Measurements from ENCODE around the gene FAM163B. TPM values are rescaled to one million over a fixed set of nuclear protein-coding genes. Genes with fewer than 3 reads are reported as not detected.

Gene FAM163B
- total and polyA plus RNA-seq, 5 donors from 2014 or later: not detected

DNA sequence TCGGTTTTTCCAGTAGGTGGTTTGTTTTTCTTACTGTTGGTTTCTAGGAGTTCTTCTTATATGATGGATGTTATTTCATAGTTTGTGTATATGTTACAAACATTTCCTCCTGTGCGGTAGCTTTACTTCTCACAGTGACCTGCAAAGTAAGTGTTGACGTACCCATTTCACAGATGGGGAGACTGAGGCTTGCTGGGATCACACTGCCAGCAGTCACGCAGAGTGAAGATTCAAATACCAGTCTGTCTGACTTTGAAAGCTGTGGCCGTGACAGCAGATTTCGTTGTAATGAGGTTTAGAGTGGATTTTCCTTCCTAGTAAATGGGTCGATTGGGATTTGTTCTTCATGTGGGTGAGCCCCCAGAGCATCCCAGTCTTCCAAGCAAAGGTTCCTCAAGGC lies 40.0 kb upstream of the FAM163B start:
- Histone ChIP-seq H3K9me3 (ENCODE audit: control insufficient read depth in 2 of 2, low read length in 2 of 2) (no peaks in the 10 kb centered on the region), H3K36me3 (ENCODE audit: control insufficient read depth, insufficient read depth, low read length) (no peaks in the 10 kb centered on the region), H3K27ac (ENCODE audit: insufficient read depth, low read length, poor library complexity, severe bottlenecking) (no peak overlapping the region), H3K4me1 (ENCODE audit: control insufficient read depth, insufficient read depth, low read length, poor library complexity, severe bottlenecking) (no peaks in the 10 kb centered on the region), H3K27me3 (ENCODE audit: control insufficient read depth, insufficient read depth, low read length) (no peaks in the 10 kb centered on the region), H3K4me3 (ENCODE audit: low read depth, low read length) (no peak overlapping the region)
- Mint-ChIP-seq H3K4me3 (no peak overlapping the region), H3K9me3 (peaks cover 0 to 5% (median 0%) of the 10 kb centered on the region in 7 donors), H3K27me3 (peaks cover 24% of the 10 kb centered on the region), H3K27ac (no peak overlapping the region), H3K4me1 (peaks cover 0 to 4% (median 2%) of the 10 kb centered on the region in 4 donors), H3K36me3 (no peaks in the 10 kb centered on the region)
- ATAC-seq (ENCODE audit: low read depth in 2 of 2): no peak
- no peak for DNase-seq

DNA sequence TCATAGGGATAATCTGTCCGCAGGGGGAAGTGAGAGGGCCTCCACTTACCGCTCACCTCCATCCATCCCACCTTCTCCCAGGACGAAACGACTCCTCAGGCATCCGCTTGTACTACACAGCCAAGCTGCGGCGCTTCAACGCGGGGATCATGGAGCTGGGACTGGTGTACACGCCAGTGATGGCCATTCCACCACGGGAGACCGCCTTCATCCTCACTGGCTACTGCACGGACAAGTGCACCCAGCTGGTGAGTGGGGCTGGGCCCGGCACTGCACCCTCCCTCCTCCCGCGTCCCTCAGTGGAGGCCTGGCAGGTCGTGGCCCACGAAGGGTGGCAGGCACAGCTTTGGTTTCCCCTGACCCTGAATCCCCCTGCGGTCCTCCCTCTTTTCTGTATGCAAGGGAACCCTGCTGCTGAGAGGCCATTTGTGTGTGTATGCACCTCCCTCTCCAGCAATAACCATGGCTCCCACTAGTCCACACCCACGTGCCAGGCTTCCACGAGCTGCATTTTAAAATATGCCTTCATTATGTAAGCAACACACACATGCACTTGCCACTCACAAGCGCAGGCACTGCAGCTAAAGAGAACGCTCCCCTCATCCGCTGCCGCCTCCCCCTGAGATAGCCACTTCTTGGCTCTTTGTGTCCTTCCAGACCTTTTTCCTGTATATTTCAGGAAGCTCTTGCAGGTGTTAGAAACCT lies 38.7 kb upstream of the FAM163B start:
- no peaks in the 10 kb centered on the region for H3K36me3 Mint-ChIP-seq
- H3K27ac ChIP-seq (ENCODE audit: insufficient read depth, low read length, poor library complexity, severe bottlenecking): no peak overlapping the region
- H3K9me3 Mint-ChIP-seq: peaks cover 0 to 5% (median 0%) of the 10 kb centered on the region in 7 donors
- no peak overlapping the region for H3K4me3 Mint-ChIP-seq
- ATAC-seq (ENCODE audit: low read depth in 2 of 2): no peak
- no peaks in the 10 kb centered on the region for H3K9me3 ChIP-seq (ENCODE audit: control insufficient read depth in 2 of 2, low read length in 2 of 2)
- H3K4me1 ChIP-seq (ENCODE audit: control insufficient read depth, insufficient read depth, low read length, poor library complexity, severe bottlenecking): no peaks in the 10 kb centered on the region
- H3K36me3 ChIP-seq (ENCODE audit: control insufficient read depth, insufficient read depth, low read length): no peaks in the 10 kb centered on the region
- H3K4me3 ChIP-seq (ENCODE audit: low read depth, low read length): no peak overlapping the region
- H3K27me3 ChIP-seq (ENCODE audit: control insufficient read depth, insufficient read depth, low read length): no peaks in the 10 kb centered on the region
- H3K27me3 Mint-ChIP-seq: peaks cover 16% of the 10 kb centered on the region
- H3K27ac Mint-ChIP-seq: no peak overlapping the region
- no peak for DNase-seq
- peaks cover 0 to 4% (median 2%) of the 10 kb centered on the region in 4 donors for H3K4me1 Mint-ChIP-seq

DNA sequence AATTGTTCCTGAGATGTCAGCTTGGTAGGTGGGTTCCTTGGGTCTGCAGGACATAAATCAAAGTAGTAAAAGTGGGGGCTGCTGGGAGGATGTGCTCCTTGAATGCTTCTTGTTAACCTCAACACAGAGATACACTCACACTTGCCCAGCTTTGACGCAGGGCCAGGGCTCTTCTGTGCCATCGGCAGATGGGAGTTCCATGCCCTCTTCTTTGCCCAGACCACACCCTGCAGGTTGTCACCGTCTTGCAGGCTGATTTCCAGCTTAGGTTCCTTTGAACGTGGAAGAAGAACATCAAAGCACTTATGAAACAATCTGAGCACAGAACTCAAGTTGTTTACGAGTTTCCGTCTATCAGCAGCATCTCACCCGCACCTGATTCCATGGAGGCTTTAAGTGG lies 38.0 kb upstream of the FAM163B start:
- Mint-ChIP-seq H3K27ac (no peak overlapping the region), H3K4me3 (no peak overlapping the region), H3K36me3 (no peaks in the 10 kb centered on the region), H3K4me1 (peaks cover 0 to 4% (median 2%) of the 10 kb centered on the region in 4 donors), H3K9me3 (peaks cover 0 to 5% (median 0%) of the 10 kb centered on the region in 7 donors), H3K27me3 (peaks cover 11% of the 10 kb centered on the region)
- no peaks in the 10 kb centered on the region for H3K36me3 ChIP-seq (ENCODE audit: control insufficient read depth, insufficient read depth, low read length)
- no peak overlapping the region for H3K4me3 ChIP-seq (ENCODE audit: low read depth, low read length)
- DNase-seq (no peak), ATAC-seq (ENCODE audit: low read depth in 2 of 2) (no peak)
- no peaks in the 10 kb centered on the region for H3K9me3 ChIP-seq (ENCODE audit: control insufficient read depth in 2 of 2, low read length in 2 of 2)
- no peak overlapping the region for H3K27ac ChIP-seq (ENCODE audit: insufficient read depth, low read length, poor library complexity, severe bottlenecking)
- H3K4me1 ChIP-seq (ENCODE audit: control insufficient read depth, insufficient read depth, low read length, poor library complexity, severe bottlenecking): no peaks in the 10 kb centered on the region
- H3K27me3 ChIP-seq (ENCODE audit: control insufficient read depth, insufficient read depth, low read length): no peaks in the 10 kb centered on the region

DNA sequence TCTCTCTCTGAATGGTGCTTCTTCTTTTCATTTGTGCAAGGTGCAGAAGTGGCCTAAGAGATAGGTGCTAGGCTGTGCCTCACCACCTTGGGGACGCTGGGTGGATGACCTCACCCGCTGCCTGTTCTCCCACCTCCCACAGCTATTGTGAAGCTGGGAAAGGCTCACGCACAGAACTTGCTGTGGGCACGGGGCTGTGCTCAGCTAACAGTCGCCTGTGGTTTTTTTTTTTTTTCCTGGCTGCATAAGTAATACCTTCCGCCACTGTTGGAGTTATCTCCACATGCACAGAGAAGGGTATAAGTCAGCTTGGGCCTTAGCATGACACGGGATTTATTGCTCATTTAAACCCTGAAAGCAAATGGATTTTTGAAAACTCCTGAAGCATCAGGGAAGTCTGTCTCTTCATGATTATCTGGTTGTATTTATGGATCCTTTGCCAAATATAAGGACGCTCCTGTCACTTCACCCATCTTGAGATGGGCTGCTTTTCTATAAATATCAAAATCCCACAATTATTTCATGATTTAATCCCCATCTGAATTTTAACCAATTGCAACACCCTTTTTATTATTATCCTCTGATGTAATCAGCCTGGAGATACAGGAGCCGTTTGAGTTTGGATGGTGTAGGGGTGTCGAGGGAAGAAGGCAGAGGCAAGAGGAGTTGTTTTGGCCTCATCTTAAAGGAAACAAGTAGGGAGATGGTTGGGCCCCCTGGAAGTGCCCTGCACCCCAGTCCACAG lies 36.0 kb upstream of the FAM163B start:
- Histone ChIP-seq H3K27ac (ENCODE audit: insufficient read depth, low read length, poor library complexity, severe bottlenecking) (no peak overlapping the region), H3K9me3 (ENCODE audit: control insufficient read depth in 2 of 2, low read length in 2 of 2) (no peaks in the 10 kb centered on the region), H3K27me3 (ENCODE audit: control insufficient read depth, insufficient read depth, low read length) (no peaks in the 10 kb centered on the region), H3K4me3 (ENCODE audit: low read depth, low read length) (no peak overlapping the region), H3K36me3 (ENCODE audit: control insufficient read depth, insufficient read depth, low read length) (no peaks in the 10 kb centered on the region), H3K4me1 (ENCODE audit: control insufficient read depth, insufficient read depth, low read length, poor library complexity, severe bottlenecking) (no peaks in the 10 kb centered on the region)
- DNase-seq: no peak
- Mint-ChIP-seq H3K27ac (no peak overlapping the region), H3K4me1 (peaks cover 0 to 4% (median 2%) of the 10 kb centered on the region in 4 donors), H3K27me3 (peaks cover 6% of the 10 kb centered on the region), H3K36me3 (no peaks in the 10 kb centered on the region), H3K4me3 (no peak overlapping the region), H3K9me3 (peaks cover 0 to 5% (median 0%) of the 10 kb centered on the region in 7 donors)
- ATAC-seq (ENCODE audit: low read depth in 2 of 2): no peak

DNA sequence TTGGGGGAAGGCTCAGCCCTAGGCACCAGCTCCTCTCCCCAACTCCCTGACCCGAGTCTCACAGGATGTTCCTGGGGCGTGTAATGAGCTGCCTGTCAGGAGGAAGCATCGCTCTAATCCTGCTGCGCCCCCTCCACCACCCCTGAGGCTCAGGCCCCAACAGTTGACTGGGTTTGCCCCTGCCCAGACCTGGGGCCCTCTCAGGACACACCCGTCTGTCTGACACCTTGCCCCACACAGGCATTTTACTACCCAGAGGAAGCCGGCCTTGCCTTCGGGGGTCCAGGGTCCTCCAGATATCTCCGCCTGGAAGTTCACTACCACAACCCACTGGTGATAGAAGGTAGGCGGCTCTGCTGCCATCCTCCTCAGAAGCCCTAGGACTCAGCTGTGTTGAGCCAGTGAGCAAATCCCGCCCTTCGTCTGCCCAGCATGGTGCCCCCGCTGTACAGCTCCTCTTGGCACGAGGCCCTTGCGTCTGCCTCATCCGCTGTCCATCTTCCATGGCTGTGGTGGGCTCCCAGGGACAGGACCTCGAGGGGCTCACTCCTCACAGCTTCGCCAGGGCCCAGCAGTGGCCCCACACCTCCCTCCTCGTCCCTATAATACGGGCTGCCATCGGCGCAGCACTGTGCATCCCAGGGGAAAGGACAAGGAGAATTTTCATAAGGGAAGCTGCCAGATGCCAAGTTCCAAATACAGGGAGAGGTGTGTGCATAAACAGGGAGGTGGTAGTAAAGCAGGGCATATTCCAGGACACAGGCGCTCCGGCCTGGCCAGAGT lies 35.0 kb upstream of the FAM163B start:
- no peak overlapping the region for H3K4me3 ChIP-seq (ENCODE audit: low read depth, low read length)
- H3K27ac Mint-ChIP-seq: peak overlapping the region in 1 of 3 donors; percentile 57
- no peaks in the 10 kb centered on the region for H3K36me3 ChIP-seq (ENCODE audit: control insufficient read depth, insufficient read depth, low read length)
- DNase-seq: no peak
- H3K36me3 Mint-ChIP-seq: no peaks in the 10 kb centered on the region
- no peaks in the 10 kb centered on the region for H3K9me3 ChIP-seq (ENCODE audit: control insufficient read depth in 2 of 2, low read length in 2 of 2)
- H3K4me1 ChIP-seq (ENCODE audit: control insufficient read depth, insufficient read depth, low read length, poor library complexity, severe bottlenecking): no peaks in the 10 kb centered on the region
- peaks cover under 1% of the 10 kb centered on the region for H3K27me3 Mint-ChIP-seq
- H3K4me3 Mint-ChIP-seq: no peak overlapping the region
- ATAC-seq (ENCODE audit: low read depth in 2 of 2): no peak
- H3K27ac ChIP-seq (ENCODE audit: insufficient read depth, low read length, poor library complexity, severe bottlenecking): no peak overlapping the region
- no peaks in the 10 kb centered on the region for H3K27me3 ChIP-seq (ENCODE audit: control insufficient read depth, insufficient read depth, low read length)
- peaks cover 0 to 4% (median 2%) of the 10 kb centered on the region in 4 donors for H3K4me1 Mint-ChIP-seq
- peaks cover 0 to 3% (median 0%) of the 10 kb centered on the region in 7 donors for H3K9me3 Mint-ChIP-seq

DNA sequence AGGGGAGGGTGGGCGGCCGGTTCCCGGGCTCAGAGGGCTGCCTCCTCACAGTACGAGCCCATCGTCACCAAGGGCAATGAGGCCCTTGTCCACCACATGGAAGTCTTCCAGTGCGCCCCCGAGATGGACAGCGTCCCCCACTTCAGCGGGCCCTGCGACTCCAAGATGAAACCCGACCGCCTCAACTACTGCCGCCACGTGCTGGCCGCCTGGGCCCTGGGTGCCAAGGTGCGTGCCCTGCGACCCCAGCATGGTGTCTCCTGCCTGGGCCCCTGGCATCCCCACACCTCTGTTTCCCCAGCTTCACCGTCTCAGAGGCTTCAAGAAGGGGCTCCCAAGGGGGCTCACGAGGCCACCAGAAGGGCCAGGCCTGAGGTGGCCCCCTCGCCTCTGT lies 34.2 kb upstream of the FAM163B start:
- H3K27ac Mint-ChIP-seq: no peak overlapping the region
- no peak overlapping the region for H3K4me3 Mint-ChIP-seq
- H3K36me3 Mint-ChIP-seq: no peaks in the 10 kb centered on the region
- H3K4me3 ChIP-seq (ENCODE audit: low read depth, low read length): no peak overlapping the region
- ATAC-seq (ENCODE audit: low read depth in 2 of 2) (no peak), DNase-seq (no peak)
- no peak overlapping the region for H3K27ac ChIP-seq (ENCODE audit: insufficient read depth, low read length, poor library complexity, severe bottlenecking)
- H3K27me3 Mint-ChIP-seq: no peaks in the 10 kb centered on the region
- peaks cover 0 to 3% (median 0%) of the 10 kb centered on the region in 7 donors for H3K9me3 Mint-ChIP-seq
- no peaks in the 10 kb centered on the region for H3K27me3 ChIP-seq (ENCODE audit: control insufficient read depth, insufficient read depth, low read length)
- no peaks in the 10 kb centered on the region for H3K9me3 ChIP-seq (ENCODE audit: control insufficient read depth in 2 of 2, low read length in 2 of 2)
- no peaks in the 10 kb centered on the region for H3K4me1 ChIP-seq (ENCODE audit: control insufficient read depth, insufficient read depth, low read length, poor library complexity, severe bottlenecking)
- peaks cover 0 to 4% (median 2%) of the 10 kb centered on the region in 4 donors for H3K4me1 Mint-ChIP-seq
- no peaks in the 10 kb centered on the region for H3K36me3 ChIP-seq (ENCODE audit: control insufficient read depth, insufficient read depth, low read length)

DNA sequence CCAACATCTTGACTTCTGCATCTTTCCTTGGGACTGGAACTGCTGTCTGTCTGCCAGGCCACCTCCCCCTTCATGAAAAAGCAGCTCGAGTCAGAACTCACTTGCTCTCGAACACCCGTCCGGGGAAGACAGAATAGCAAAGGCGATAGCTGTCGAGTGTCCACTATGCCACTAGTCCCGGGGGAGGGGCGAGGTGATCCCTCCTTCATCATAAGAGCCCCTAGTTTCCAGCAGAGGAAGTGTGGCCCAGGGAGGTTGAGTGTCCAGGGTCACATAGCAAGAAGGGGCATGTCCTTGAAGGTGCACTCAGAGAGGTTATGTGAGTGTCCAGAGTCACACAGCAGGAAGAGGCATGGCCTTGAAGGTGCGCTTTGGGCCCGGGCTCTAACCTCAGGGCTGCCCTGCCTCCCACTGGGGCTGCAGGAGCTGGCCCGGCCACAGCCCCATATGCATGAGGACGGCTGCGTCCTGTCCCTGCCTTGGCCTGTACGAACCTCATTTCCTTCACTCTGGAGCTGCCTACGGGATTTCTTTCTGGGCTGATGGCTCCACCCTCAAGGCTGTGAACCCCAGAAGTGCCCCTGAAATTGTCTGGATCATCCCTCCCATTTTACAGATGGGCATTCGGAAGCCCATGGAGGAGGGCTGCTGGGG lies 33.6 kb upstream of the FAM163B start:
- ATAC-seq (ENCODE audit: low read depth in 2 of 2): no peak
- H3K4me1 Mint-ChIP-seq: peaks cover 0 to 4% (median 2%) of the 10 kb centered on the region in 4 donors
- Histone ChIP-seq H3K36me3 (ENCODE audit: control insufficient read depth, insufficient read depth, low read length) (no peaks in the 10 kb centered on the region), H3K27ac (ENCODE audit: insufficient read depth, low read length, poor library complexity, severe bottlenecking) (no peak overlapping the region), H3K27me3 (ENCODE audit: control insufficient read depth, insufficient read depth, low read length) (no peaks in the 10 kb centered on the region), H3K4me3 (ENCODE audit: low read depth, low read length) (no peak overlapping the region), H3K4me1 (ENCODE audit: control insufficient read depth, insufficient read depth, low read length, poor library complexity, severe bottlenecking) (no peaks in the 10 kb centered on the region), H3K9me3 (ENCODE audit: control insufficient read depth in 2 of 2, low read length in 2 of 2) (no peaks in the 10 kb centered on the region)
- DNase-seq: no peak
- H3K4me3 Mint-ChIP-seq: no peak overlapping the region
- H3K27me3 Mint-ChIP-seq: no peaks in the 10 kb centered on the region
- no peak overlapping the region for H3K27ac Mint-ChIP-seq
- peaks cover 0 to 3% (median 0%) of the 10 kb centered on the region in 7 donors for H3K9me3 Mint-ChIP-seq
- no peaks in the 10 kb centered on the region for H3K36me3 Mint-ChIP-seq

Measured in CD4-positive, CD25-positive, alpha-beta regulatory T cell (primary cell).